Measurements from ENCODE around the gene CLDN22.

DNA sequence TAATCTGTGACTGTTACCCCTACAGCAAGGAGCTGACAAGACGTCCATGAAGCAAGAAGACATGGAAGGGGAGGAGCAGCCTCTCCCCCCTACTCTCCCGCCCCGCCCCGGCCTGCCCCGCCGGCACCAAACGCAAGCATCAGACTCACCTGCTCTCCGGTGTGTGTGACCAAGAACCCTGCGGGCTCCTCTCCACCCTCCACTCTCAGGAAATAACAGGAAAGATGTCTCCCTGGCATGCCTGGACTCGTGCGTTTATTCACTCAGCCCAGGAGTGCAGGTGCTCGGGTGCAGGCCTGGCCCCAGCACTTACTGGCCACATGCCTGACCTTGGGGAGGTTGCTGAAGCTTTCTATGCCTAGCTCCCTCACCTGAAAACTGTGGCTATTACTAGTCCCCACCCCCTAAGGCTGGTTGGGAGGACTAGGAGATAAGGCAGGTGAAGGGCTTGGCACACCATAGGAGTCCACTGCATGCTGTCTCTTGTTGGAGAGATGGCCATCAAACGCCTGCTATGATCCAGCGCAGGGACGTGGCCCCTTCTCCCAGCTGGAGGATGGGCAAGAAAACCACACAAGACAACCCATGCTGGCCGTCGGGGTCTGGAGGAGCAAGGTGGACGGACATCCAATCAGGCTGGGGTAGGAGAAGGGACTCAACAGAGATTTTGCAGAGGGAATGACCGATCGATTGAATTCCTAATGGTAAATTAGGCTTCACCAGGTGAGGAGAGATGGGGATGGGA is 37.0 kb upstream of the CLDN22 start:
- TF ChIP-seq, protein P1, sequence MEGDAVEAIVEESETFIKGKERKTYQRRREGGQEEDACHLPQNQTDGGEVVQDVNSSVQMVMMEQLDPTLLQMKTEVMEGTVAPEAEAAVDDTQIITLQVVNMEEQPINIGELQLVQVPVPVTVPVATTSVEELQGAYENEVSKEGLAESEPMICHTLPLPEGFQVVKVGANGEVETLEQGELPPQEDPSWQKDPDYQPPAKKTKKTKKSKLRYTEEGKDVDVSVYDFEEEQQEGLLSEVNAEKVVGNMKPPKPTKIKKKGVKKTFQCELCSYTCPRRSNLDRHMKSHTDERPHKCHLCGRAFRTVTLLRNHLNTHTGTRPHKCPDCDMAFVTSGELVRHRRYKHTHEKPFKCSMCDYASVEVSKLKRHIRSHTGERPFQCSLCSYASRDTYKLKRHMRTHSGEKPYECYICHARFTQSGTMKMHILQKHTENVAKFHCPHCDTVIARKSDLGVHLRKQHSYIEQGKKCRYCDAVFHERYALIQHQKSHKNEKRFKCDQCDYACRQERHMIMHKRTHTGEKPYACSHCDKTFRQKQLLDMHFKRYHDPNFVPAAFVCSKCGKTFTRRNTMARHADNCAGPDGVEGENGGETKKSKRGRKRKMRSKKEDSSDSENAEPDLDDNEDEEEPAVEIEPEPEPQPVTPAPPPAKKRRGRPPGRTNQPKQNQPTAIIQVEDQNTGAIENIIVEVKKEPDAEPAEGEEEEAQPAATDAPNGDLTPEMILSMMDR (conservative IDR thresholded peaks at IDR 0.05 in 1 of 2, IDR thresholded peaks at IDR 0.05 in 1 of 2; ENCODE audit: low read depth in 1 of 2, low read length in 2 of 2) = no peak
- TF ChIP-seq EZH2 (IDR thresholded peaks at IDR 0.05; ENCODE audit: low read length, missing control alignments) = no peak

Data from fibroblast of lung (primary cell).